Neural crest cell (in vitro differentiated cells): ENCODE results near the gene ATRNL1. TPM values are rescaled to one million over a fixed set of nuclear protein-coding genes. Genes with fewer than 3 reads are reported as not detected.
A peak's percentile ranks its signal among the peaks of the same experiment; 100 is the strongest.

ENCODE experiments used
- DNase-seq: peaks from one replicate; pipeline ENCODE4 v3.0.0; 2021; ENCODE audit warnings: low read depth, mixed read lengths, low spot score
- H3K27ac Mint-ChIP-seq: one replicate; pipeline ENCODE4 v1.8.0; 2021; ENCODE audit warnings: mild to moderate bottlenecking, mixed read lengths; ENCODE audit not compliant: unreplicated experiment
- H3K27me3 Mint-ChIP-seq: 2 replicates; pipeline ENCODE4 v1.8.0; 2021; ENCODE audit warnings: low read depth, mild to moderate bottlenecking, mixed read lengths
- H3K36me3 Mint-ChIP-seq: 2 replicates; pipeline ENCODE4 v1.8.0; 2021; ENCODE audit warnings: low read depth, mild to moderate bottlenecking, mixed read lengths
- H3K4me1 Mint-ChIP-seq: 2 replicates; pipeline ENCODE4 v1.8.0; 2021; ENCODE audit warnings: mixed read lengths
- H3K4me3 Mint-ChIP-seq: one replicate; pipeline ENCODE4 v1.8.0; 2021; ENCODE audit warnings: mild to moderate bottlenecking, mixed read lengths
- H3K9me3 Mint-ChIP-seq: 2 replicates; pipeline ENCODE4 v1.8.0; 2021; ENCODE audit warnings: mixed read lengths
- CTCF ChIP-seq: fragments of 200-600 bp; sonication (generic); conservative IDR thresholded peaks from 2 replicates; pipeline ENCODE4 v1.5.0; 2021; ENCODE audit warnings: antibody characterized with exemption, mild to moderate bottlenecking
- total RNA-seq: library from RNA; stranded (reverse); gene quantifications from 2 replicates; pipeline ENCODE4 v1.2.1, GENCODE V29; 2021

ATRNL1 gene
- total RNA-seq, 1 donor from 2014 or later: 46.9 TPM

GRCh38 chr10:115125505-115125904, 32.3 kb downstream of the ATRNL1 start:
- H3K27ac Mint-ChIP-seq: no peak overlapping the region
- no peaks in the 10 kb centered on the region for H3K36me3 Mint-ChIP-seq
- H3K9me3 Mint-ChIP-seq: no peaks in the 10 kb centered on the region
- no peak for TF ChIP-seq CTCF
- H3K27me3 Mint-ChIP-seq: no peaks in the 10 kb centered on the region
- H3K4me3 Mint-ChIP-seq: no peak overlapping the region
- no peak for DNase-seq
- H3K4me1 Mint-ChIP-seq: no peaks in the 10 kb centered on the region

DNA sequence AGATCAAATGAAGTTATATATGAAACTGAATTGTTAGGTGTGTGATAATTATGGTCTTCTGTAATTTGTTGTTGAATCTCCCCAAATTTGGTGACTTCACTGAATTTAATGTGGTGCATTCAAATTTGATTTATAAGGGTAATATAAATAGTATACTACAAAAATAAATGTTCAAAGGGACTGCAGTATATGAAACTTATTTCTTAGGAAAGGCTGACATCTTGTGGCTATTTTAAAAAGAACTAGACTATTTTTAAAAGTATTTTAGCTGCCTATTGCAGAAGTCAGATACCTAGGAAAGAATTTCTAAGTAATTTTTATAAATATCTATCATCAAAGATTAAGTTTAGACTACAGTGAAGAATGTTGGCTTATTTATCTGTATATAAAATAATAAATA, 36.6 kb downstream of the ATRNL1 start:
- no peak for DNase-seq
- H3K27me3 Mint-ChIP-seq: no peaks in the 10 kb centered on the region
- H3K36me3 Mint-ChIP-seq: peaks cover 17% of the 10 kb centered on the region
- peak; percentile 75 for TF ChIP-seq CTCF
- no peak overlapping the region for H3K27ac Mint-ChIP-seq
- H3K4me1 Mint-ChIP-seq: no peaks in the 10 kb centered on the region
- H3K4me3 Mint-ChIP-seq: no peak overlapping the region
- H3K9me3 Mint-ChIP-seq: no peaks in the 10 kb centered on the region

DNA sequence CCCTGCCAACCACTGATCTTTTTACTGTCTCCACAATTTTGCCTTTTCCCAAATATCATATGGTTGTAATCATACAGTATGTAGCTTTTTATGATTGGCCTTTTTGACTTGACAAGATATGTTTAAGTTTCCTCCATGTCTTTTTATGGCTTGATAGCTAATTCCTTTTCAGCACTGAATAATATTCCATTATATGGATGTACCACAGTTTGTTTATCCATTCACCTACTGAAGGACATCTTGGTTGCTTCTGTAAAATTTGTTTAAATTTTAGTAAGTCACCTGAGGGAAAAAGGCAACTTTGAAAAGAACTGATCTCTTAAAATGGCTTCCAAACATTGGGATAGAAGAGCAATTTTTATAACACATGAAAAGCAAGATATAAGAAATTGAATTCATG, 43.5 kb downstream of the ATRNL1 start:
- Mint-ChIP-seq H3K27ac (no peak overlapping the region), H3K9me3 (peaks cover 6% of the 10 kb centered on the region), H3K4me1 (no peaks in the 10 kb centered on the region)

DNA sequence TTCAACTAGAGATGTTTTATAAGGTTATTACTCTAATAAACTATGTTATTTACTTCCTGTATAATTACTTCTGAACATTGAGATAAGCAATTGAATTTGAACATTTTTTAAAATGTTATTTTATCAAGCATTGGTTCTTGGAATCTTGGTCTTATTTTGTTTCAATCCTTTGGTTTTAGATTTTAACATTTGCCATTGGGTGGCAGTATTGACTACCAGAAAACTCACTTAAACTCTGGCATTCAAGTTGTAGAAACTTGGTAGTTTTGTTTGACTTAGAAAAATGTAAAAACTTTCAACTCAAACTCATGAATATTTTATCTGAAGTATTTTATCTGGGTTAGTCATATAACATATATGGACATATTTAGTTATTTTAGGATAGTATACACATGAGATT, 48.1 kb downstream of the ATRNL1 start:
- H3K27ac Mint-ChIP-seq: no peak overlapping the region
- H3K27me3 Mint-ChIP-seq: no peaks in the 10 kb centered on the region
- TF ChIP-seq CTCF: peak; percentile 69

More for the DNA sequence above, 43.5 kb downstream of the ATRNL1 start:
- H3K27me3 Mint-ChIP-seq: no peaks in the 10 kb centered on the region
- DNase-seq: no peak
- peaks cover 43% of the 10 kb centered on the region for H3K36me3 Mint-ChIP-seq
- TF ChIP-seq CTCF: no peak
- H3K4me3 Mint-ChIP-seq: no peak overlapping the region

DNA sequence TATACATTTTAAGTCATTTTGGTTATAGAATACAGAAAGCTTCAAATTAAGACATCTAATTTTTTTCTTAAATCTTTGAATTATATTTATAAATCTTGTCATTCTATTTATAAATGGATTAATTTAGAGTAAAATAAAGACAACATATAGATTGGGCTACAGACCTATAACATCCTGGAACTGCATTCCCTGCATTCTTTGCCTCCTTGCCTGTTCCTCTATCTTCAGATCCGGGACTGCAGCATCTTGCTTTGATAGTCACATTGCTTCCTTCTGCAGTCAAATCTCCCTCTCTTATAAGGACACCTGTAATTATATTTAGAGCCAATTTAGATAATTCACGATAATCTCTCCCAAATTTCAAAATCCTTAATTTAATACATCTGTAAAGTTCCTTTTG, 64.2 kb downstream of the ATRNL1 start:
- no peak overlapping the region for H3K4me3 Mint-ChIP-seq
- H3K36me3 Mint-ChIP-seq: peaks cover 11% of the 10 kb centered on the region
- H3K27me3 Mint-ChIP-seq: no peaks in the 10 kb centered on the region
- no peak overlapping the region for H3K27ac Mint-ChIP-seq
- no peak for TF ChIP-seq CTCF
- no peaks in the 10 kb centered on the region for H3K9me3 Mint-ChIP-seq
- no peaks in the 10 kb centered on the region for H3K4me1 Mint-ChIP-seq
- no peak for DNase-seq

More for the DNA sequence above, 48.1 kb downstream of the ATRNL1 start:
- H3K36me3 Mint-ChIP-seq: peaks cover 26% of the 10 kb centered on the region
- peaks cover 5% of the 10 kb centered on the region for H3K9me3 Mint-ChIP-seq
- H3K4me1 Mint-ChIP-seq: peaks cover 4% of the 10 kb centered on the region
- no peak overlapping the region for H3K4me3 Mint-ChIP-seq
- no peak for DNase-seq

DNA sequence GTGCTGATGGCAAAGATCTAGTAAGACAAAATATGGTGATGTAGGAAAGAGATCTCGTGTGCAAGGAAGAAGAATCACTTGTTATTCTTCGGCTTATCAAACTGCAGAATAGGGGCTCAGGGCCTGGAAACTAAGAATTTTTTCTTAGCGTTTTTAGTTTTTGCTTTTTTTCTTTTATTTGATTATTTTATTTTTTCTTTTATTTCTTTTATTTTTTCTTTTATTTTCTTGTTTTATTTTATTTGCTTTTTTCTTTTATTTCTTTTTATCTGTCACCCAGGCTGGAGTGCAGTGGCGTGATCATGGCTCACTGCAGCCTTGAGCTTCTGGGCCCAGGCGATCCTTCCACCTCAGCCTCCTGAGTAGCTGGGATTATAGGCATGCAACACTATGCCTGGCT, 70.0 kb downstream of the ATRNL1 start:
- Mint-ChIP-seq H3K9me3 (peaks cover 2% of the 10 kb centered on the region), H3K27ac (no peak overlapping the region), H3K27me3 (no peaks in the 10 kb centered on the region), H3K36me3 (peaks cover 26% of the 10 kb centered on the region), H3K4me1 (no peaks in the 10 kb centered on the region), H3K4me3 (no peak overlapping the region)
- no peak for DNase-seq
- no peak for TF ChIP-seq CTCF
